IPS DF 6.9 (cell line): ENCODE measurements around the gene SCAMP1.

Source experiments
- DNase-seq: peaks from one replicate; pipeline ENCODE4 v3.0.0-alpha.2; 2013; ENCODE audit warnings: low read depth, low spot score
- H3K27ac ChIP-seq: one replicate; pipeline ENCODE4 v1.5.1; 2013; ENCODE audit warnings: low read length, control low read depth
- H3K27me3 ChIP-seq: 2 replicates; pipeline ENCODE4 v1.6.1; 2013; ENCODE audit warnings: mild to moderate bottlenecking, low read length; ENCODE audit not compliant: control insufficient read depth, insufficient read depth
- H3K36me3 ChIP-seq: 2 replicates; pipeline ENCODE4 v1.6.1; 2013; ENCODE audit warnings: low read length; ENCODE audit not compliant: control insufficient read depth, insufficient read depth
- H3K4me1 ChIP-seq: 2 replicates; pipeline ENCODE4 v1.6.1; 2013; ENCODE audit warnings: low read length; ENCODE audit not compliant: control insufficient read depth, insufficient read depth
- H3K4me3 ChIP-seq: 2 replicates; pipeline ENCODE4 v1.5.1; 2013; ENCODE audit warnings: mild to moderate bottlenecking, low read length
- H3K9me3 ChIP-seq: 2 replicates; pipeline ENCODE4 v1.6.1; 2013; ENCODE audit warnings: low read length, inconsistent platforms; ENCODE audit not compliant: control insufficient read depth, insufficient read depth
- WGBS: extraction: QIAGEN DNeasy Blood & Tissue Kit; methylation state at CpG from one replicate; pipeline ENCODE4 v1.1.7; 2013; ENCODE audit warnings: mixed read lengths, missing lambda C conversion rate; ENCODE audit not compliant: insufficient read length, insufficient coverage; 5-methylcytosine and 5-hydroxymethylcytosine counted together

The SCAMP1 gene

DNA sequence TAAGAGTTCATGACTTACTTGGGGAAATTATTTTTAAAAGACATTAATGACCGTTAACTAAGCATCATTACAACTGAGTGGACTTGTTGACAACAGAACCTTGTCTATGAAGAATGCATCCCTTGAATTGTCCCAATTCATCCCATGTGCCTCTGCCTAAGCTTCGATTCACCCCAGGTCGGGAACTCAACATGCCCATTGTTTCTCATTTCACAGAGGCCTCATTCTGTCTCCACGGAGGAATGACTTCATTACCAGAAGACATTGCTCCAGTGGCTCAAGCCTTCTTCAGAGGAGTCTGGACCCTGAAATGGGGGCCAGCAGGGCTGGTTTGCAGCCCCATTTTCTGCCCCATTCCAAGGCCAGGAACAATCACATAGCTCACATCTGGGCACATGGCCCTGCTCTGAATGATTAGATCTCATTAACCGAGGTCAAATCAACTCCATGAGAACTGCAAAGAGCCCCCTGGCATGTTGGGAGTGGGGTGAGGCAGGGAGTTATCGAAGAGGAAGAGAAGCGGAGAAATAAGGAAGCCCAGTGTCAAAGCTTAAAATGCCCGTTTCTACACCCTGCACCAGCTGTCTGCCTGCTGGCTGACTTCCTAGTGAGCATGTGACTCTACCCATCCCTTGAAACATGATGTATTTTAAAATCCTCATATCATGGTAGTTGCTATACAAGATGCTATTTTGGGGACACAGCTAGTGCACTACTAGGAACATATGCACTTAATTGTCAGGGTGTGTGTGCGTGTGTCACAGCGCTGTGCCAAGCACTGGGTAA lies 150.9 kb downstream of the SCAMP1 start:
- H3K27ac ChIP-seq, result no peak overlapping the region
- H3K4me3 ChIP-seq, result no peak overlapping the region
- WGBS, result no CpG with 5 or more reads among the region's 10 CpGs
- H3K9me3 ChIP-seq, result no peaks in the 10 kb centered on the region
- DNase-seq, result no peak
- H3K27me3 ChIP-seq, result no peaks in the 10 kb centered on the region
- no peaks in the 10 kb centered on the region for H3K36me3 ChIP-seq
- peaks cover 6% of the 10 kb centered on the region for H3K4me1 ChIP-seq

GRCh38 chr5:78512435-78512834 lies 152.0 kb downstream of the SCAMP1 start:
- Histone ChIP-seq H3K4me1 (peaks cover 6% of the 10 kb centered on the region), H3K27ac (no peak overlapping the region), H3K4me3 (no peak overlapping the region), H3K9me3 (no peaks in the 10 kb centered on the region), H3K36me3 (no peaks in the 10 kb centered on the region), H3K27me3 (no peaks in the 10 kb centered on the region)
- DNase-seq, result no peak
- WGBS, result no CpG with 5 or more reads among the region's 3 CpGs

- WGBS, result no CpG with 5 or more reads among the region's 6 CpGs
- H3K27ac ChIP-seq, result no peak overlapping the region
These were observed 153.0 kb downstream of the SCAMP1 start for GRCh38 chr5:78513441-78513840.

DNA sequence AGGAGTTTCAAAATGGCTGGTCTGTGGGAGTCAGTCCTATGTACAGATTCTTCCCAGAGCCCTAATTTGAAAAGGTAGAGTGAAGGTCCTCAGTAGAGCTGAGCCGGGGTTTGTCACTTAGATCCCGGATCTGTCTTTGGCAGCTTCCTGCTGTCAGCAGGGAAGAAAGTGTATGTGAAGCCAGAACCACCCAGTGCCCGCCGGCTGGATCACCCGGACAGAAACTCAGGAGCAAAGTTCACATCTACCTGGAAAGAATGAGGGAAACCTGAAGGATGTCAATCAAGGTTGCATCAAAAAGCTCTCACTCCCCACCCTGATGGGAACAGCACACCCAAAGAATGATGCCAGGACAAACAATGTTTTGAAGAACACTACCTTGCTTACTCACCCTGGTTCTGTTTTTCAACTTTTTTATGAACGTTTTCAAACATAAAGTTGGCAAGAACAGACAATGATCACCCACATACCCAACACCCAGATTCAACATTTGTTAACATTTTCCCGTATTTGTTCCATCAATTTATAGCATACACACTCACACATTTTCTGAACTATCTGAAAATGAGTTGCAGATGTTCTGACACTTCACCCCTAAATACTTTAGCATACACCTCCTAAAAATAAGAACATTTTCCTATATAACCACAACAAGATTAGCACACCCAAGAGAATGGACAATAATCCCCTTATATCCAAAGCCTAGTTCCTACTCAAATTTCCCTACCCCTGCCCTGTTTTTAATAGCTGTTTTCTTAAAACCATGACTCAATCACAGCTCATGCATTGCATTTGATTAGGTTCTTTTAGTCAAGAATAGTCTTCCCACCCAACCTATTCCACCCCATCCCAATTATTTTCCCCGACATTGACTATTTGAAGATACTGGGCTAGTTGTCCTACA lies 154.3 kb downstream of the SCAMP1 start:
- no CpG with 5 or more reads among the region's 8 CpGs for WGBS
- DNase-seq, result no peak

More at GRCh38 chr5:78513441-78513840, 153.0 kb downstream of the SCAMP1 start:
- Histone ChIP-seq H3K4me1 (peaks cover 6% of the 10 kb centered on the region), H3K27me3 (no peaks in the 10 kb centered on the region), H3K9me3 (no peaks in the 10 kb centered on the region), H3K36me3 (no peaks in the 10 kb centered on the region), H3K4me3 (no peak overlapping the region)
- no peak for DNase-seq

GRCh38 chr5:78515670-78516069 lies 155.3 kb downstream of the SCAMP1 start:
- DNase-seq, result no peak
- WGBS, result no CpG with 5 or more reads among the region's 3 CpGs
- H3K4me3 ChIP-seq, result no peak overlapping the region
- H3K27ac ChIP-seq, result no peak overlapping the region
- H3K9me3 ChIP-seq, result no peaks in the 10 kb centered on the region
- no peaks in the 10 kb centered on the region for H3K27me3 ChIP-seq
- peaks cover 3% of the 10 kb centered on the region for H3K4me1 ChIP-seq
- no peaks in the 10 kb centered on the region; the same call in 1 of the 2 replicates for H3K36me3 ChIP-seq

More for the DNA sequence above, 154.3 kb downstream of the SCAMP1 start:
- H3K36me3 ChIP-seq, result no peaks in the 10 kb centered on the region; the same call in 1 of the 2 replicates
- peaks cover 6% of the 10 kb centered on the region for H3K4me1 ChIP-seq
- H3K9me3 ChIP-seq, result no peaks in the 10 kb centered on the region
- no peaks in the 10 kb centered on the region for H3K27me3 ChIP-seq
- H3K27ac ChIP-seq, result no peak overlapping the region
- no peak overlapping the region for H3K4me3 ChIP-seq

DNA sequence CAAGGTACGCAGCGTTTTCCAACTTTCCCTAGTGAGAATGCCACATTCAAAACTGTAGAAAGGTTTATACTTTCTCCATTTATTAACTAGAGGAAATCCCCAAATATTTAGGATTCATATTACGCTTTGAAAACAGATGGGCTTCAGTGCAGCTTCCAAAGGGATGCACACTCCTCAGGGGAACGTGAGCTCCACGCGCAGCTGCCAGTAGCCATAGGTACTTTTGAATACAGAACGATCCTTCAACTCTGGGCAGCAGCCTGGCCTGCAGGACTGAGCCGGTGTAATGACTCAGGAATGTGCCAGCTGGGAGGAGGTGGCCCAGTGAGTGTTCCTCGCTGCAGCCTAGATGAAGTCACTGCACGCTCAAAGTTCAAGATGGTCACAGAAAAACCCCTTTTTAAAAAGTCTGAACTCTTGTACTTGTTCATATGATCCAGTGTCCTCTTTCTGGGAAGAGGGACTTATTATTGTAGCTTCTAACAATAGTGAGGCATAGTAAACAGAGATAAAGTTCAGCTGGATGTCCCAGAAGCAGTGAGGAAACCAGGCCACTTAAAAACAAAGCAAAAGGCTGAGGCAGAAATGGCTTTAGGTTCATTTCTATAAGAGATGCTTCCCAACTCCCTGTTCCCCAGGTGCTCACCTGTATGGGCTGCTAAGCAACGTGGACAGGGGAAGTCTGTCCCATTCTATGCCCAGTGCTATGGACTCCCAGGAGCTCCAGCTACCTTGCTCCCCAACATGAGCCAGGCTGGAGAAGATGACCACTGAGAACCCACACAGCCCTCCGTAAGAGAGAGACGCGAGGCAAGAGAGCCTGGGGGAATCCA lies 158.2 kb downstream of the SCAMP1 start:
- no CpG with 5 or more reads among the region's 14 CpGs for WGBS
- DNase-seq, result no peak

DNA sequence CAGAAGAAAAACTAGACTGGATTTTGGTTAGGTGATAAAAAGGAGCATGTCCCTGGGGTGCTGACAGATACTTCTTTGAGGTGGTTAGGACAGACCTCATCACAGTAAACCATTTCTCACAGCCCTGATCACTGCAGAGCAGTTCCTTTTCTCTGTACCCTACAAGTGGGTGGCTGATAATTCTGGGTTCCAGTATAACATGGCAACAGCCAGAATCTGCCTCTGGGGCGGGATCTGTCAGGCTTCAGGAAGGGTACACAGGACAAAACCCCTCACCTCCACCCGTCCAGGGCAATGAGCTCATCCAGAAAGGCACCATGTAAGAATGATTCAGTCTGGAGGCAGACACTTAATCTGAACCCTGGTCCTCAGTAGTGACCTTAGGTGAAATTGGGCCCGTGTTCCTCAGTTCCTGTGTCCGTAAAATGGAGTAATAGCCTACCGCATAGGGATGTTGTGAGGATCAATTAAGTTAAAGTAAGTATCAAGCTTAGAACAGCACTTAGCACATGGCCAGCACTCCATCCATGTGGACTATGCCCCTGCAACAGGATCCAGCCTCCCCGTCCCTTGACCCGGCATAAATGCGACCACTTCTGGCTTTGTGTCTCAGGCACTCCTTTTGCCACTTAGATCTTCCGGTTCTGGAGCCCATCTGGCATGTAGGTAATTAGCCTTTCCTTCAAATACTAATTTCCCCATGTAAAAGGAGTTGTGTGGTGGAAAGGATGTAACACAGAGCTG lies 159.0 kb downstream of the SCAMP1 start:
- Histone ChIP-seq H3K27me3 (no peaks in the 10 kb centered on the region), H3K9me3 (no peaks in the 10 kb centered on the region), H3K36me3 (no peaks in the 10 kb centered on the region; the same call in 1 of the 2 replicates), H3K4me1 (peaks cover 3% of the 10 kb centered on the region), H3K27ac (no peak overlapping the region), H3K4me3 (no peak overlapping the region)
- DNase-seq, result no peak
- no CpG with 5 or more reads among the region's 9 CpGs for WGBS

More for the DNA sequence above, 158.2 kb downstream of the SCAMP1 start:
- H3K4me1 ChIP-seq, result peaks cover 3% of the 10 kb centered on the region
- H3K27me3 ChIP-seq, result no peaks in the 10 kb centered on the region
- H3K27ac ChIP-seq, result no peak overlapping the region
- no peaks in the 10 kb centered on the region for H3K9me3 ChIP-seq
- no peaks in the 10 kb centered on the region; the same call in 1 of the 2 replicates for H3K36me3 ChIP-seq
- no peak overlapping the region for H3K4me3 ChIP-seq

DNA sequence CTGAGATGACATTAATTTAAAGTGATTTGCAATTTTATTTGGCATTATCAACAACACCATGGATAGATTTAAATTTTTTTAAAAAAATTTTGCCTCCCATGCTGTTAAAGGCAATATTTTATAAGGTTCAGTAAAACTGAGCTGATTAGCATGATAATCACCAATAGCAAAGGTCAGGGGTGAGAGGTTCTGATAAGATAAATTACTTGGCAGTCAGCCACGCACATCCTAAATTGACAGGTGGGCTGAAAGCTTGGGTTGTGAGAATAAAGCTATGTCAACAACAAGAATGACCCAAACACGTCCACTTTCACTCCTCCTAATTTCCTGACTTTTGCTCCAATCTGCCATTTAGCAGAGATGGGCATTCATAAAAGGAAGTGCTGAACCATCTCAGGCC lies 161.0 kb downstream of the SCAMP1 start:
- H3K9me3 ChIP-seq, result no peaks in the 10 kb centered on the region
- WGBS, result no CpG with 5 or more reads among the region's 2 CpGs
- H3K36me3 ChIP-seq, result no peaks in the 10 kb centered on the region; the same call in 1 of the 2 replicates
- no peak overlapping the region for H3K27ac ChIP-seq
- peaks cover 3% of the 10 kb centered on the region for H3K4me1 ChIP-seq
- H3K27me3 ChIP-seq, result no peaks in the 10 kb centered on the region
- DNase-seq, result no peak
- no peak overlapping the region for H3K4me3 ChIP-seq

DNA sequence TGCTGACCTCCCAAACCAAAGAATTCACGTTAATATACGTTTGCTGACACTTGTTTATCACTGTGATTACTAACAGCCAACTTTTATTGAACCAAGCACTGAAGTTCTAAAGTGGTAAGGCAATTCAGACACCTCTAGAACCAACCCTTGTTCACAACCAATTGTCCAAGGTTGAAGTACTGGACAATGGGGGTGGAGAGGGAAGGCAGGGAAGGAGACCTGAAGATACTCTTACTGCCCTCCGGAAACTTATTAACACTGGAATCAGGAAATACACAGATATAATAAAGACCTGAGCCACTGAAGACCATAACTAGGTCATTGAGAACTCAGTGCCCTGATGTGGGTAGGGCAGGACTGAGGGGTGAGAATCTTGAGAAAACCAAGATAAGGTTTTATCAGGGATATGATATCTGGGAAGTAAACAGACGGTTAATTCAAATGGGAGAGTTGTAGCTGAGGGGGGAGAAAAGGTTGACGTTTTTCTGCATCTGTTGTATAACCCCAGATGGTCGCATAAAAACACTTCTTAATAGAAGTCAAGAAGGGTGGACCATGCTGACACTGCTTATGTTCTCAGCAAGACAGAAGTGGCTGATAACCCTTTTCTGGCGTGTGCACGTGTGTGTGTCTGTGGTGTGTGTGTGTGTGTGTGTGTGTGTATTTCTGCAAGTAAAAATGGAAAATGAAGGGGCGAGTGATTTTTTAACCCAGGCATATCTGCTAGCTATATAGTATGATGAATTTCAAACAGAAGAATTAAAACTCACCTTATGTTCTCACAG lies 162.3 kb downstream of the SCAMP1 start:
- Histone ChIP-seq H3K4me3 (no peak overlapping the region), H3K36me3 (no peaks in the 10 kb centered on the region; the same call in 1 of the 2 replicates), H3K27me3 (no peaks in the 10 kb centered on the region), H3K27ac (no peak overlapping the region), H3K9me3 (no peaks in the 10 kb centered on the region), H3K4me1 (peaks cover 3% of the 10 kb centered on the region)
- WGBS, result no CpG with 5 or more reads among the region's 9 CpGs
- DNase-seq, result no peak
